Ovary (tissue), 1 donor: ENCODE measurements around the gene RPA4.

Experiments used
- EP300 ChIP-seq: sonication (generic); formaldehyde crosslinking; IDR thresholded peaks from one replicate; pipeline ENCODE4 v1.6.1; 2017; ENCODE audit warnings: antibody characterized with exemption
- POLR2A ChIP-seq: fragments of 450-650 bp; IDR thresholded peaks from one replicate; pipeline ENCODE4 v1.6.1; 2017; ENCODE audit warnings: antibody characterized with exemption, mild to moderate bottlenecking, moderate library complexity

DNA sequence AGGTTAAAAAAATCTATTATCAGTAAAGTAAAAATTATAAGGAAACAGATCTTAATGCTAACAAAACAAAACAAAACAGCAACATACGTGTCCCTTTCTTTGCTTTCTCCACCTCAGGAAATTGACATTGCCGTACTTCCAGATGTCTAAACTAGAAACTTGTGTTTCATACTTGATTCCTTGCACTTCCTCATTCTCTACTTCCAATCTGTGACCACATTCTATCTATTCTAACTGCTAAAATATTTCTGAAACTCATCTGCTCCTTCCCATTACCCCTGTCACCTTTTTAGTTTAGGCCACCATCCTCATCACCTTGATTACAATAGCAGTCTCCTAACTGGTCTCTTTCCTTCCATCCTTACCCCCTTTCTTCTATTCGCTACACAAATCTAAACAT is 22.5 kb upstream of the RPA4 start:
- TF ChIP-seq POLR2A (no peak), EP300 (no peak)
